HL-60 (cell line): ENCODE measurements around the gene IQCB1.

Source experiments
- DNase-seq, 2 experiments: peaks; one replicate each; pipeline ENCODE4 v3.0.0-alpha.2; 2010 to 2020; ENCODE audit warnings: low read depth in 1 of 2, low spot score in 1 of 2
- H3K27ac ChIP-seq: fragments of 250-450 bp; sonication (Bioruptor Pico); replicated peaks from 2 replicates; pipeline ENCODE4 v1.5.1; 2020; ENCODE audit warnings: mild to moderate bottlenecking, moderate library complexity
- H3K27me3 ChIP-seq: fragments of 250-450 bp; sonication (Bioruptor Pico); 2 replicates; pipeline ENCODE4 v1.5.1; 2021; ENCODE audit warnings: mild to moderate bottlenecking, moderate library complexity; ENCODE audit not compliant: insufficient read depth, poor library complexity, severe bottlenecking
- H3K4me3 ChIP-seq: replicated peaks from 2 replicates; pipeline ENCODE4 v1.5.1; 2011; ENCODE audit warnings: mild to moderate bottlenecking, control low read depth, low read length; ENCODE audit not compliant: insufficient read depth
- GABPA ChIP-seq: IDR thresholded peaks from 2 replicates; pipeline ENCODE4 v1.6.1; 2012; ENCODE audit warnings: low read depth
- POLR2AphosphoS5 ChIP-seq: IDR thresholded peaks from 2 replicates; pipeline ENCODE4 v1.6.1; 2012; ENCODE audit warnings: low read depth
- SPI1 ChIP-seq: IDR thresholded peaks from 2 replicates; pipeline ENCODE4 v1.6.1; 2012; ENCODE audit warnings: low read depth, mild to moderate bottlenecking, borderline replicate concordance
- TF ChIP-seq, protein P1 (sequence below): IDR thresholded peaks from 2 replicates; pipeline ENCODE4 v1.6.1; 2012; ENCODE audit warnings: low read depth; ENCODE audit not compliant: insufficient replicate concordance
- TF ChIP-seq, protein P2 (sequence below): IDR thresholded peaks from one replicate; pipeline ENCODE4 v1.5.1; 2011; ENCODE audit warnings: low read length, control low read depth, inconsistent platforms; ENCODE audit not compliant: insufficient read depth

Gene IQCB1

DNA sequence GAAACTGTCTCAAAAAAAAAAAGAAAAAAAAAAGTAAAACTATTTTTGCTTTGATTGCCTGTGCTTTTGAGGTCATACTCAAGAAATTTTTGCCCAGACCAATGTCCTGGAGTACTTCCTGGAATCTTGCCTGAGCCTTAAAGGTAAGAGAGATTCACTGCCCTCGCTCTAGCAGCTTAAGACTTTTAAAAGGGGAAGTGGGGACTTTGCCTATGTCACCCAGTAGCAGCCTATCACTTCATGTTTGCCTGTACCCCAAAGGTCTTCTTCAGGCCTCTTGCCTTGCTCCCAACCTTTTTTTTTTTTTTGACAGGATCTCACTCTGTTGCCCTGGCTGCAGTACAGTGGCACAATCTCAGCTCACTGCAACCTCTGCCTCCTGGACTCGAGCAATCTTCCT, 66.4 kb downstream of the IQCB1 start:
- peak in 1 of 2 experiments; percentile 16 for DNase-seq
- Histone ChIP-seq H3K4me3 (no peak overlapping the region), H3K27me3 (no peaks in the 10 kb centered on the region), H3K27ac (no peak overlapping the region)
- TF ChIP-seq POLR2AphosphoS5 (no peak), SPI1 (peak; percentile 93), GABPA (no peak)
- TF ChIP-seq, protein P1, sequence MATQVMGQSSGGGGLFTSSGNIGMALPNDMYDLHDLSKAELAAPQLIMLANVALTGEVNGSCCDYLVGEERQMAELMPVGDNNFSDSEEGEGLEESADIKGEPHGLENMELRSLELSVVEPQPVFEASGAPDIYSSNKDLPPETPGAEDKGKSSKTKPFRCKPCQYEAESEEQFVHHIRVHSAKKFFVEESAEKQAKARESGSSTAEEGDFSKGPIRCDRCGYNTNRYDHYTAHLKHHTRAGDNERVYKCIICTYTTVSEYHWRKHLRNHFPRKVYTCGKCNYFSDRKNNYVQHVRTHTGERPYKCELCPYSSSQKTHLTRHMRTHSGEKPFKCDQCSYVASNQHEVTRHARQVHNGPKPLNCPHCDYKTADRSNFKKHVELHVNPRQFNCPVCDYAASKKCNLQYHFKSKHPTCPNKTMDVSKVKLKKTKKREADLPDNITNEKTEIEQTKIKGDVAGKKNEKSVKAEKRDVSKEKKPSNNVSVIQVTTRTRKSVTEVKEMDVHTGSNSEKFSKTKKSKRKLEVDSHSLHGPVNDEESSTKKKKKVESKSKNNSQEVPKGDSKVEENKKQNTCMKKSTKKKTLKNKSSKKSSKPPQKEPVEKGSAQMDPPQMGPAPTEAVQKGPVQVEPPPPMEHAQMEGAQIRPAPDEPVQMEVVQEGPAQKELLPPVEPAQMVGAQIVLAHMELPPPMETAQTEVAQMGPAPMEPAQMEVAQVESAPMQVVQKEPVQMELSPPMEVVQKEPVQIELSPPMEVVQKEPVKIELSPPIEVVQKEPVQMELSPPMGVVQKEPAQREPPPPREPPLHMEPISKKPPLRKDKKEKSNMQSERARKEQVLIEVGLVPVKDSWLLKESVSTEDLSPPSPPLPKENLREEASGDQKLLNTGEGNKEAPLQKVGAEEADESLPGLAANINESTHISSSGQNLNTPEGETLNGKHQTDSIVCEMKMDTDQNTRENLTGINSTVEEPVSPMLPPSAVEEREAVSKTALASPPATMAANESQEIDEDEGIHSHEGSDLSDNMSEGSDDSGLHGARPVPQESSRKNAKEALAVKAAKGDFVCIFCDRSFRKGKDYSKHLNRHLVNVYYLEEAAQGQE = no peak
- TF ChIP-seq, protein P2, sequence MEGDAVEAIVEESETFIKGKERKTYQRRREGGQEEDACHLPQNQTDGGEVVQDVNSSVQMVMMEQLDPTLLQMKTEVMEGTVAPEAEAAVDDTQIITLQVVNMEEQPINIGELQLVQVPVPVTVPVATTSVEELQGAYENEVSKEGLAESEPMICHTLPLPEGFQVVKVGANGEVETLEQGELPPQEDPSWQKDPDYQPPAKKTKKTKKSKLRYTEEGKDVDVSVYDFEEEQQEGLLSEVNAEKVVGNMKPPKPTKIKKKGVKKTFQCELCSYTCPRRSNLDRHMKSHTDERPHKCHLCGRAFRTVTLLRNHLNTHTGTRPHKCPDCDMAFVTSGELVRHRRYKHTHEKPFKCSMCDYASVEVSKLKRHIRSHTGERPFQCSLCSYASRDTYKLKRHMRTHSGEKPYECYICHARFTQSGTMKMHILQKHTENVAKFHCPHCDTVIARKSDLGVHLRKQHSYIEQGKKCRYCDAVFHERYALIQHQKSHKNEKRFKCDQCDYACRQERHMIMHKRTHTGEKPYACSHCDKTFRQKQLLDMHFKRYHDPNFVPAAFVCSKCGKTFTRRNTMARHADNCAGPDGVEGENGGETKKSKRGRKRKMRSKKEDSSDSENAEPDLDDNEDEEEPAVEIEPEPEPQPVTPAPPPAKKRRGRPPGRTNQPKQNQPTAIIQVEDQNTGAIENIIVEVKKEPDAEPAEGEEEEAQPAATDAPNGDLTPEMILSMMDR = no peak

DNA sequence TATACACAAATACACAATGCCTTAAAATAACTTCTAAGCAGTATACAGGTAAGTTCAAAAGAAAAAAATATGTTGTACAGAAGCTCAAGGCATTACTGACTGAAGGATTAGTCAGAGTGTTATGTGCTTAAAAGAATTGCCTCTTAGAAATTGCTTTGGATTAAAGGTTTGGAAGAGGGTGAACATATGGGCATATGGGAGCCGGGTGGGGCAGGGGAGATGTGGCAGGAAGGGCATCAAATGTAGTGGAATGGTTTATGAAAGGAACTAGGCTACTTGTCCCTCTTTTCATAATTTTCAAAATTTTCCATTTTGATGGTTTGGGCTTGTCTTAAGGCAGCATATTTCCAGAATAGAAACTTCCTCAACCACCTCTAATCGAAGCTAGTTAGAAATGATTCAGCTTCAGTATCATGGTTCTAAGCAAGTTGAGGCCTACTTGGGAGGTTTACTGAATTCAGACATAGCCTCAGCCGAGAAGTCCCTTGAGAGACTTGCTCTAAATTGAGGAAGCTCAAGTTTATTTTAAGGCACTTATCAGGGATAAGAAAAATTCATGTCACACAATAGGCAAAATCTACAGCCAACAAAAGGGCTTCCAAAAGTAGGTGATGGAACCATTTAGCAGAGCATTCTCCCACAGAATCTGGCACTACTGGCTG, 75.2 kb downstream of the IQCB1 start:
- DNase-seq = no peak
- TF ChIP-seq SPI1 (no peak), GABPA (no peak), POLR2AphosphoS5 (no peak)
- TF ChIP-seq, protein P2 = no peak
- TF ChIP-seq, protein P1 = no peak

DNA sequence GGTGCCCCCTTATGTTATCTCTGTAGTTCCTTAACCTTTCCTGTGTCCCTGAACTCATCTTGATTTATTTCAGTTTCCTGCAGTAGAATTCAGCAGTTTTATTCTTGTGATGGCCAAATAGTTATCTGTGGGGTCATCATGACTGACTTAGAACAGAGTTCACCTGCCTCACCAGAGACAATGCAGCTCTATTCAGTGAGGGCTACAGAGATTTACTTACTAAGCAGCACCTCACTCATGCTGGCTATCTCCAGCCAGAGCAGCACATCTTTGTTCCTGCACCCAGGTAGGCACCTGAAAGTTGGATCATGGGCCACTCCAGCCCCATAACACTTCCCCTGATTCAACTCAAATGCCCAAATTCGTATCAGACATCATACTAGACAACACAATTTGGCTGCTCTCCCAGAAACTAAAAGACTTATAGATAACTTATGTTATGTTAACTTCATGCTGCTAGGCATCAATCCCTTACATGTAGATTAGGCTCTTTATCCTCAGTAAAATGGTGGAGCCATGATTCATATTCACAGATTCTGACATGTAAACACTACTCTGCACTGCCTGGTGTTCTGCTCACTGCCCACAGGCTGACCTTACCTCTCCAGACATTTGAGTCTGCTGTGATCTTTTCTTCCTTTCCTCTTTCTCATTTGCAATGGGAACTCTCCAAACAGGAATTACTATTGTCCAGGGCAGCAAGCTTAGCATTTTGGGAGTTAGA, 76.0 kb downstream of the IQCB1 start:
- Histone ChIP-seq H3K27ac (no peak overlapping the region), H3K4me3 (no peak overlapping the region), H3K27me3 (no peaks in the 10 kb centered on the region)
- TF ChIP-seq POLR2AphosphoS5 (no peak), GABPA (no peak), SPI1 (no peak)
- TF ChIP-seq, protein P2 = no peak
- TF ChIP-seq, protein P1 = no peak
- DNase-seq = no peak

More for the DNA sequence above, 75.2 kb downstream of the IQCB1 start:
- no peak overlapping the region for H3K27ac ChIP-seq
- no peaks in the 10 kb centered on the region for H3K27me3 ChIP-seq
- H3K4me3 ChIP-seq = no peak overlapping the region
